ENCODE measurements around the gene HLX. TPM values are rescaled to one million over a fixed set of nuclear protein-coding genes. Genes with fewer than 3 reads are reported as not detected.

HLX gene
- total and polyA plus RNA-seq, 10 donors: 6.9 to 36.1 (median 16.3) TPM

- H3K4me1 ChIP-seq: peaks cover 19 to 90% (median 61%) of the 10 kb centered on the region in 6 donors
- peaks cover 8 to 31% (median 15%) of the 10 kb centered on the region in 6 donors for H3K36me3 ChIP-seq
These were observed 492 bp downstream of the HLX start for GRCh38 chr1:220879509-220880361.

DNA sequence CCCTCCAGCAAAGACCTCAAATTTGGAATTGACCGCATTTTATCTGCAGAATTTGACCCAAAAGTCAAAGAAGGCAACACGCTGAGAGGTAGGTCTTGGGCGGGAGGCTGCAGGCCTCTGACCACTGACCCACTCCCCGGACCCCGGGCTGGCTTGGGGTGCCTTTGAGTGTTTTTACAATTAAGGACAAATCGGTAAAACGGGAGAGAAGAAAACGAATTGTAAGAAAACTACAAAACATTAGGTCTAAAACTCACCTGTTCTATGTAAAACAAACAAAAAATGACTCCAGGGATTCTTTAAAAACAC, 1.1 kb downstream of the HLX start:
- no peaks in the 10 kb centered on the region for H3K9me3 ChIP-seq
- TF ChIP-seq POLR2AphosphoS5 (IDR thresholded peaks at IDR 0.05): no peak
- TF ChIP-seq POLR2A (IDR thresholded peaks at IDR 0.05): no peak
- peaks cover 0 to 62% (median 0%) of the 10 kb centered on the region in 7 donors for H3K27me3 ChIP-seq (replicated peaks in 1 of 7)
- H3K4me1 ChIP-seq: peaks cover 19 to 88% (median 61%) of the 10 kb centered on the region in 6 donors
- H3K4me3 ChIP-seq: peak overlapping the region; percentile 62 to 90 (median 74)
- intact Hi-C loops (cut with DNase I; ENCODE audit: low total_unique reads): no loop called here
- 5 to 13% (median 11%) methylated on average over 8 of the region's 8 CpGs for WGBS, 5 donors
- H3K36me3 ChIP-seq: peaks cover 8 to 37% (median 21%) of the 10 kb centered on the region in 6 donors
- H3K27ac ChIP-seq: peak overlapping the region; percentile 94 to 99 (median 98)
- no peak for DNase-seq

More at GRCh38 chr1:220879509-220880361, 492 bp downstream of the HLX start:
- no peak for TF ChIP-seq CTCF (IDR thresholded peaks at IDR 0.05 in 8 of 11, conservative IDR thresholded peaks at IDR 0.05 in 3 of 11)
- peak in 2 of 3 donors; percentile 42 to 61 for TF ChIP-seq POLR2AphosphoS5 (IDR thresholded peaks at IDR 0.05)
- peak in 1 of 3 donors; percentile 34 for TF ChIP-seq POLR2A (IDR thresholded peaks at IDR 0.05)
- Histone ChIP-seq H3K9me3 (no peaks in the 10 kb centered on the region), H3K27me3 (replicated peaks in 1 of 7) (peaks cover 0 to 62% (median 0%) of the 10 kb centered on the region in 7 donors), H3K27ac (peak overlapping the region; percentile 94 to 99 (median 98)), H3K4me3 (peak overlapping the region; percentile 62 to 90 (median 74))
- intact Hi-C loops (cut with DNase I; ENCODE audit: low total_unique reads): no loop called here
- WGBS, 5 donors: 0 to 1% (median 1%) methylated on average over 70 to 94 of the region's 94 CpGs
- DNase-seq: peak; percentile 92

GRCh38 chr1:220880726-220881506, 1.7 kb downstream of the HLX start:
- intact Hi-C loops (cut with DNase I; ENCODE audit: low total_unique reads): no loop called here

More at GRCh38 chr1:220880726-220881506, 1.7 kb downstream of the HLX start:
- TF ChIP-seq CTCF (IDR thresholded peaks at IDR 0.05 in 8 of 11, conservative IDR thresholded peaks at IDR 0.05 in 3 of 11) (no peak), POLR2A (IDR thresholded peaks at IDR 0.05) (peak in 1 of 3 donors; percentile 61), POLR2AphosphoS5 (IDR thresholded peaks at IDR 0.05) (peak; percentile 72 to 83 (median 82))
- peak; percentile 93 for DNase-seq
- peaks cover 0 to 64% (median 0%) of the 10 kb centered on the region in 7 donors for H3K27me3 ChIP-seq (replicated peaks in 1 of 7)
- H3K4me3 ChIP-seq: peak overlapping the region; percentile 62 to 90 (median 74)
- peaks cover 19 to 86% (median 61%) of the 10 kb centered on the region in 6 donors for H3K4me1 ChIP-seq
- WGBS, 5 donors: 13 to 26% (median 14%) methylated on average over 37 of the region's 37 CpGs
- H3K9me3 ChIP-seq: no peaks in the 10 kb centered on the region
- peak overlapping the region; percentile 94 to 99 (median 98) for H3K27ac ChIP-seq
- peaks cover 8 to 43% (median 23%) of the 10 kb centered on the region in 6 donors for H3K36me3 ChIP-seq
